Mononuclear cell (primary cell): ENCODE data around the gene MAP2K6. TPM values are rescaled to one million over a fixed set of nuclear protein-coding genes. Genes with fewer than 3 reads are reported as not detected.

Experiments used
- H3K27me3 ChIP-seq: 2 replicates; pipeline ENCODE4 v1.6.0; 2011; ENCODE audit warnings: low read length, control low read depth; ENCODE audit not compliant: insufficient read depth
- H3K4me1 ChIP-seq: 2 replicates; pipeline ENCODE4 v1.5.1; 2011; ENCODE audit warnings: mild to moderate bottlenecking, low read length, control low read depth; ENCODE audit not compliant: insufficient read depth
- H3K4me3 ChIP-seq: 2 replicates; pipeline ENCODE4 v1.5.1; 2011; ENCODE audit warnings: mild to moderate bottlenecking, low read length, moderate library complexity
- H3K9me3 ChIP-seq: 2 replicates; pipeline ENCODE4 v1.5.1; 2011; ENCODE audit warnings: low read depth, mild to moderate bottlenecking, control low read depth, low read length
- total RNA-seq: library from RNA; depleted of rRNA; stranded (reverse); fragments of >200 nt; gene quantifications from one replicate; pipeline ENCODE4 v1.2.3, GENCODE V29; 2012

MAP2K6 gene
- total RNA-seq, 1 donor = 7.8 TPM

DNA sequence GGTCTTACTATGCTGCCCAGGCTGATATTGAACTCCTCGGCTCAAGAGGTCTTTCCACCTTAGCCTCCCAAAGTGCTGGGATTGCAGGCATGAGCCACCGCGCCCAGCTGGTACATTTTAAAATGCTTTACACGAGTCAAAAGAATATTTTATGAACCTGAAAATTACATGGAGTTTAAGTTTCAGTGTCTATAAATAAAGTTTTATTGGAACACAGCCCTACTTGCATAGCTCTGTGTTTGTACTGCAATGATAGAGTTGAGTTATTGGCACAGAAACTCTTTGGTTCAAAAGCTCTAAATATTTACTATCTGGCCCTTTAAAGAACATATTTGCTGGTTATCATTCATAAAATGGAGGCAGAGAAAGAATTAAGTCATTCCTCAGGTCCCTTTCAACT is 24.3 kb downstream of the MAP2K6 start:
- Histone ChIP-seq H3K4me1 (no peaks in the 10 kb centered on the region), H3K9me3 (peaks cover 9% of the 10 kb centered on the region), H3K4me3 (no peak overlapping the region), H3K27me3 (no peaks in the 10 kb centered on the region)

DNA sequence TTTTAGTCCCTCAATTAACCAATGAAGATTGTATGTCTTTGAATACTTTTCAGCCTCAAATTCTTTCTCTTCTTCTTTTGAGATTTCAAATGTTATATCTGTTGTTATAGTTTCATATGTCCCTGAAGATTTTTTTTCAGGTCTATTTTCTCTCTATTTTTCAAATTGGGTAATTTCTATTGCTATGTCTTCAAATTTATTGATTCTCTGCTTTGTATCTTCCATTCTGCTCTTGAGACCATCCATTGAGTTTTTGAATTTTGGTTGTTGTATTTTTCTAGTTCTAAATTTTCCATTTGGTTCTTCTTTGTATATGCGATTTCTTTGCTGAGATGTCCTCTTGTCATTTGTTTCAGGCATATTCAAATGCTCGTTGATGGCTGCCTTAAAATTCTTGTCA is 26.7 kb downstream of the MAP2K6 start:
- Histone ChIP-seq H3K27me3 (no peaks in the 10 kb centered on the region), H3K4me3 (no peak overlapping the region), H3K9me3 (peaks cover 9% of the 10 kb centered on the region)

DNA sequence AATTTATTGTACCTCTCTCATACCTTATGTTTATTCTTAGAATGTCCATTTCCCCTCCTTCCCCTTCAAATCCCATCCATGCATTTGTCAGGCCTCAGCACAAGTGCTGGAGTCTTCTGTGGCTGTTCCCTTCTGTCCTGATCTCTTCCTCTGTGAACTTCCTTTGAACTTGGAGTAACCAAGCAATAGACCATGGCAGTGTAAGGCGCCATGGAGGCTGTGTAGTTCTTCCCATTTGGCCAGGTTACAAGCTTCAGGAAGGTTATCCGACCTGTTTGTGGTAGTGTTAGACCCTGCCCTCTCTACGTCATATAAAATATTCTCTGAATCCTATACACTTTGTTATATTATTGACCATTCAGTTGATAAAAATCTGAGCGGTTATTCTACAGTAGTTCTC is 28.6 kb downstream of the MAP2K6 start:
- H3K9me3 ChIP-seq = peaks cover 9% of the 10 kb centered on the region
- no peak overlapping the region for H3K4me3 ChIP-seq
- no peaks in the 10 kb centered on the region for H3K27me3 ChIP-seq

More for the DNA sequence above, 26.7 kb downstream of the MAP2K6 start:
- peaks cover 5% of the 10 kb centered on the region for H3K4me1 ChIP-seq

GRCh38 chr17:69444023-69444422 is 29.5 kb downstream of the MAP2K6 start:
- peaks cover 5% of the 10 kb centered on the region for H3K4me1 ChIP-seq
- H3K4me3 ChIP-seq = no peak overlapping the region
- H3K27me3 ChIP-seq = no peaks in the 10 kb centered on the region
- peaks cover 9% of the 10 kb centered on the region for H3K9me3 ChIP-seq

More for the DNA sequence above, 28.6 kb downstream of the MAP2K6 start:
- peaks cover 5% of the 10 kb centered on the region for H3K4me1 ChIP-seq

DNA sequence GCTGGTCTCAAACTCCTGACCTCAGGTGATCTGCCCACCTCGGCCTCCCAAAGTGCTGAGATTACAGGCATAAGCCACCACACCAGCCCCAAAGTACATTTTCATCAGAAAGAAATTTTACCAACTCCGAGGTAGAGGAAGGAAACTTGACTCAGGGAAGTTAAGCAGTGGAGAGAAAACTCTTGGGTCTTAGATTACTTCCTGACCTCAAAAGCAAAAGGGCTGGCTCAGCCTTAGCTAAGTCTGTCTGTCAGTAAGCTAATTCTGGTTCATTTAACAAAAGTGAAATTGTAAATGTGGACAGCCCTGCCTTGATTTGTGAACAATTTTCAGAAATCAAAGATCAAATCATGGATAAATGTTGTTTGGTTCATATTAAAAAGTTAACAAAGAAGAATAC is 30.6 kb downstream of the MAP2K6 start:
- H3K4me3 ChIP-seq = no peak overlapping the region
- peaks cover 9% of the 10 kb centered on the region for H3K9me3 ChIP-seq
- no peaks in the 10 kb centered on the region for H3K27me3 ChIP-seq
- peaks cover 5% of the 10 kb centered on the region for H3K4me1 ChIP-seq

DNA sequence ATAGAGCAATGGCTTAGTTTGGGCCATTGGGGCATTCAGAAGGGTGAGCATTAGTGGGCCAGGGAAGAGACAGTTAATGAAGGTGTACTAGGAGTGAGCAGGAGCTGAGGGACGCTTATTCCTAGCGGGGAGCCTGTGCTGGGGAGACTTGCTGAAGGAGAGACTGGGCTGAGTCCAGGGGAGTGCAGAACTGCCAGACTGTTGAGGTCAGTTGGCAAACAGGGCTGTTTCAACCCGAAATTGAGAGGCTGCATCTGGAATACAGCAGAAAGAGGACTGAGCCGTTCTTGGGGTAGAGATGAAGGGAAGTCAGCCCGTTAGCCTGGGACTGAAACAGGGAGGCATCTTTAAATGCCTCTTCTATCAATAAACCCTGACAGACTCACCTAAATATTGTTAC is 33.2 kb downstream of the MAP2K6 start:
- Histone ChIP-seq H3K4me1 (peaks cover 14% of the 10 kb centered on the region), H3K9me3 (no peaks in the 10 kb centered on the region), H3K27me3 (no peaks in the 10 kb centered on the region), H3K4me3 (no peak overlapping the region)

DNA sequence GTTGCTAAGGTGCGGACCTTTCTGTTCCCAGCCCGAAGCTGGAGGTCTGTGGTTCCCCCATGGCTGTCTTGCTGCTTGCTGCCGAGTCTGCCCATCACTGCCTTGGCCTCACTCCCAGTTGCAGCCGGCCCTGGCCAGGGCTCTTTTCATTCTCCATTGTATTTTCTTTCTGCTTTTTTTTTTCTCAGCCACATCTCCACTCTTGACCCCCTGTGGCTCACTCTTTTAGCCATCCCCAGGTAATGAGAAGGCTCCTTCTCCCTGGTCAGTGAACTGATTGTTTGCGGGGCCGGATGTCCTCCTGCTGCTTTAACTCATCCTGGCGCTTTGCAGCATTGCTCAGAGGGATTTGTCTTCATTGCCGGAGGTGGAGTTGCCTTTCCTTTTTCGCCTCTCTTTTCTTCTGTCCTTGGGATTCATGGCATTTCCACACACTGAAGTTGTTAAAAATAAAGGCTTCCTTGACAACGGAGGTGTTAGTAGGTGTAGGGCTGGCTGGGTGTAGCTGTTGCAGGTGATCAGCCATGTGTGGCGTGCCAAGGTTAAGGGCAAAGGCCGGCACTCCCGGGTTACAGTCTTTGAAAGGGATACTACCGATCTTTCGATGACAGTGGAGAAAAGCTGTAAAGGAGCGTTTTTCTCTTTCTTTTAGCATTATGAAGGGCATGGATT is 34.1 kb downstream of the MAP2K6 start:
- H3K4me1 ChIP-seq = peaks cover 14% of the 10 kb centered on the region
- no peak overlapping the region for H3K4me3 ChIP-seq
- H3K27me3 ChIP-seq = no peaks in the 10 kb centered on the region
- no peaks in the 10 kb centered on the region for H3K9me3 ChIP-seq

- peaks cover 9% of the 10 kb centered on the region for H3K4me1 ChIP-seq
- H3K9me3 ChIP-seq = no peaks in the 10 kb centered on the region
- H3K4me3 ChIP-seq = no peak overlapping the region
- no peaks in the 10 kb centered on the region for H3K27me3 ChIP-seq
These were observed 35.6 kb downstream of the MAP2K6 start for GRCh38 chr17:69450131-69450530.

DNA sequence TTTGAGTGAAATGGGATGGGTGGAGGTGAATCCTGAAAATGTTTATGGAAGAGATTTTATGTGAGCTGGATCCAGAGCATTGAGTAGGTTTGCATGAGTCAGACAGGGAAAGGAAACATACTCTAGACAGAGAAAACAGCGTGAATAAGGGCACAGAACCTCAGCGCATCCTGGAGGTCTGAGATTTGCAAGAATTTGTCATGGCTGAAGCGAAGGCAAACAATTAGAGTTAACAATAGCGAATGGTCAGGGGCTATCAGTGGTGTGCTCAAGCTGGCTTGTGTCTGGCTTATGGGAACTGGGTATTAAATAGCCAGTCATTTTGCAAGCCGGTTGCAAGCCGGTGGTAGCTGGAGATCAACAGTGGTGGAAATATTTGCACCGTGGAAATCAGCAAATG is 36.4 kb downstream of the MAP2K6 start:
- Histone ChIP-seq H3K4me1 (peaks cover 9% of the 10 kb centered on the region), H3K27me3 (no peaks in the 10 kb centered on the region), H3K9me3 (no peaks in the 10 kb centered on the region), H3K4me3 (no peak overlapping the region)

DNA sequence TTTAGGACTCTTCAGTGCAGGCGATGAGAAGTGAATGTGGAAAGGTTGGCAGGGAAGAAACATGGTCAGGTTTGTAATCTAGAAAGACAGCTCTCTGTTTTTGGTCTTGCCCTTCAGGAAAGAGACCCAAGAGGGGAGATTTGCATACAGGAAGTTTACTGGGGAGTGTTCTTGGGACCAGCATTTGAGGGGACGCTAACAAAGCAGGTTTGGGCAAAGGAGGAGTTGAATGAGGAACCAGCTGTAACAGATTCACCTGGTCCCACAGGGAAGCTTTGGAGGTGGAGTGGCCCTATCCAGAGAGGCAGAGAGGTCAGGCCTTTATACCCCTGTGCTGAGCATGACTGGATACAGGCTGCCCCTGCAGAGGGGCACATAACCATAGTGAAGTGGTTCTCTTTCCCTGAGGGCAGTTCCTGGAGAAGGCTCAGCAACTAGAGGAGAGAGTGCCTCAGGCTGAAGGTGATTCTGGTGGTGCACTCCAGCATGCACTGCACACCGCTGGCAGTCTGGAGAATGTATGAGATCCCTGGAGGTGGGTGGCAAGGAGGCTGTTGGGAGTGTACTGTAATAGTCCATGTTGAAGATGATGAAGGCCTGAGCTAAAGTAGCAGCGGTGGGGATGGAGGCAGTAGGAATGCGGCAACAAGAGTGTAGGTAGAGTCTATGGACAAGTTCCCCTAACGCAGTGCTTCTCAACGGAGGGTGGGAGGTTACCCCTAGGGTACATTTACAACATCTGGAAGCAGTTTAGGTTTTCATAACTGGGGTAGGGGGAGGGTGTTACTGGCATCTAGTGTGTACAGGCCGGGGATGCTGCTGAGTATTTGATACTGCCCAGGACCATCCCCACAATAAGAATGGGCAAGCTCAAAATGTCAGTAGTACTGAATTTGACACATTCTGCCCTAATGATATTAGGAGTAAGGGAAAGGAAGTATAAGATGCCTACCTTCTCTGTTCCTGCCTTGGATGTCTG is 37.2 kb downstream of the MAP2K6 start:
- no peaks in the 10 kb centered on the region for H3K27me3 ChIP-seq

DNA sequence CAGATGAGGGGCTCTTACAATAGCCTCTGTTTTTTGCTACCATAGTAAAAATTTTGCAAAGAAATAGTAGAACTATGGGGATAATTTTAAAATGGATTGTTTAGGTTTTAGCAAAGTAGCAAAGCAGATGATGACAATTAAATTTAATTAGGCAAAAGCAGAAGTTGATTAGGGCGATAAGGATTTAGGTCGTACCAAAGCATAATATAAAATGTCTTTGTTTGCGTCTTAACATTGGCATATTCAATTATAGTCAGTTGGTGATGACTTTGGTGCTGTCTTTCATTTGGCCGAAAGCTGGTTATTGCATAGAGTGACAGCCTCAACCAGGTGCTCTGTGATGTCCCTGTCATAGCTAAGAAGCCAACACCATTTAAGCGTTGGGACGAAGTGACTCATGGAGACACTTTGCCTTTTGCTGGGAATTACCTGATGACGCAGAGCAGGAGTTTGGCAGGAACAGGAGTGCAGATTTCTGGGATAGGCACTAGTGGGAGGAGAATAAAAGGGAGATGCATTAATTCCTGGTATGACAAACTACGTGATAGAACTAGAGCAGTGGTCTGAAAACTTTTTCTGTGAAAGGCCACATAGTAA is 38.3 kb downstream of the MAP2K6 start:
- Histone ChIP-seq H3K4me1 (peaks cover 9% of the 10 kb centered on the region), H3K9me3 (no peaks in the 10 kb centered on the region), H3K27me3 (no peaks in the 10 kb centered on the region), H3K4me3 (no peak overlapping the region)

More for the DNA sequence above, 37.2 kb downstream of the MAP2K6 start:
- no peaks in the 10 kb centered on the region for H3K9me3 ChIP-seq
- no peak overlapping the region for H3K4me3 ChIP-seq
- peaks cover 9% of the 10 kb centered on the region for H3K4me1 ChIP-seq

DNA sequence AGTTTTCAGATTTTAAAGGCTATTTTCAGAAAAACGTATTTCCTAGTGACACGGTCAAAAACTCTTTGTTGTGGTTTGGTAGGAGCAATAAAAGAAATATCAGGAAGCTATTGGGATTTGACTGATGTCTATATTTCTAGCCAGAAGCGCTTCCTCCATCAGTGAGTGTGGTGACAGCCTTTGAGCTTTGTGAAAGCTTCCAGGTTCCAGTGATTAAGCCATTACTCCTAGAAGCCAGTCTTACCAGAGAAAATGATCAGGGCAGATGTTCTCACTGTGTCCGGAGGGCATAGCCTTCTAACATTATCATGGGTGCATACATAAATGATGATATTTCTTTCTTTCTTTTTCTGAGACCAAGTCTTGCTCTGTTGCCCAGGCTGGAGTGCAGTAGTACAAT is 39.6 kb downstream of the MAP2K6 start:
- no peaks in the 10 kb centered on the region for H3K9me3 ChIP-seq
- H3K4me3 ChIP-seq = no peak overlapping the region
- peaks cover 9% of the 10 kb centered on the region for H3K4me1 ChIP-seq
- H3K27me3 ChIP-seq = no peaks in the 10 kb centered on the region

DNA sequence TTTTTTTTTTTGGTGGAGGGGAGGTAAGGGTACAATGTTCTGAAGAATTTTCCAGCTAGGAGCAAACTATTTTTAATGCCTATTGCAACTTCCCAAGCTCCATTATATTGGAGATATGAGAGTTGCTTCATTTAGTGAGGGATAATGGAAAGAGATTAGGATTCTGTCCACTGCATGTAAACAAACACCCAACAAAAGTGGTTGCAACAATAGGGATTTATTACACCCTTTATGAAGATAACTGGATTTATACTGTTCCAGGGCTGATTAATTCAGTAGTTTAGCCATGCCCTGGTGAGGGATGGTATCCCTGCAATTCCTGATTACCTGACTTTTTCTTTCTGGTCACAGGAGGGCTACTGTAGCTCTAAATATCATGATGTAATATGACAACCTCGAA is 40.5 kb downstream of the MAP2K6 start:
- Histone ChIP-seq H3K4me3 (no peak overlapping the region), H3K4me1 (peaks cover 9% of the 10 kb centered on the region), H3K9me3 (no peaks in the 10 kb centered on the region), H3K27me3 (no peaks in the 10 kb centered on the region)

DNA sequence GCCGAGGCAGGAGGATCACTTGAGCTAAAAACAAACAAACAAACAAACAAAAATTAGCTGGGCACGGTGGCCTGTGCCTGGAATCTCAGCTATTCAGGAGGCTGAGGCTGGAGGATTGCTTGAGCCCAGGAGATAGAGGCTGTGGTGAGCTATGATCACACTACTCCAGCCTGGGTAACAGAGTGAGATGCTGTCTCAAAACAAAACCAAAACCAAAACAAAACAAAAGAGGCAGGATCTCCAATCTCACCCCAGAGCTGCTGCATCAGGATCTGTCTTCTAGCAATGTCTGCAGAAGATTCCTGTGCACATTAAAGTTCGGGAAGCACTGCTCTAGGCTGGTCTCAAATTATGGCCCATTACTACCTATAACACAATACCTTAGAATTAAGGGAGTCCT is 43.1 kb downstream of the MAP2K6 start:
- Histone ChIP-seq H3K4me3 (no peak overlapping the region), H3K27me3 (no peaks in the 10 kb centered on the region), H3K4me1 (no peaks in the 10 kb centered on the region), H3K9me3 (no peaks in the 10 kb centered on the region)
